ENCODE results near the gene ADCY1.

Gene ADCY1

DNA sequence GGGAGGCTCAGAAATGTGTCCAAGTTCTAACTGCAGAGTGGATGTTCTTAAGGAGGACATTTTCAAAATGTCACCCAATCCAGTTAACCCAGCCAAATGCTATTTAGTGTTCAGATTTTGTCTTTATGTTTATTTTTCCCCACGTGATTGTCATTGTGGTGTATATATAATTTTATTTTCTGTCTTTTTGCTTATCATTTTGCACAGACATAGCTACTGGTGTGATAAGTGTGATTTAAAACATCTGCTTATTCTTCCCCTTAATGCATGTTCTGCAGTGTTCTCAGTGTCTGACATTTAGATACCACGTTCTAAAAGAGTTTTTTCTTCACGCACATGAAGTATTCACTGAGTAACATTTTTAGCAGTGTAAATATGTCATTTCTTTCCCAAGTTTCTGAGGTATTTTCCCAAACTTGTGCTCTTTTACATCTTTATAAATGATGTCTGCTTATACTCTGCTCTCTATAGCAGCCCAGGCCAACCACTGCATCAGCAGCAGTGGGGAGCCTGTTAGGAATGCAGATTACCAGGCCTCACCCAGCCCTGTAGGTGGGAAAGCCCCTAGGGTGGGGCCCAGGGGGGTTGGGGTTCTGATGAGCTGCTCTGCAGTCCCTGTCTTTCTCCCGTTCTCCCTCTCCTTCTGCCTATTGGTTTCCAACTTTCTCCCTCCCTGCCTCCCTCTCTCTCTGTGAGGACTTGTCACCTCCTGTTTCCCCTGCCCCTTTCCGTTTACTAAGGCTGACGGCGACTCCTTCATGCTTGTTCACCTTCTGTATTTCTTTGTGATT, 20.8 kb downstream of the ADCY1 start:
- no peak for FAIRE-seq

DNA sequence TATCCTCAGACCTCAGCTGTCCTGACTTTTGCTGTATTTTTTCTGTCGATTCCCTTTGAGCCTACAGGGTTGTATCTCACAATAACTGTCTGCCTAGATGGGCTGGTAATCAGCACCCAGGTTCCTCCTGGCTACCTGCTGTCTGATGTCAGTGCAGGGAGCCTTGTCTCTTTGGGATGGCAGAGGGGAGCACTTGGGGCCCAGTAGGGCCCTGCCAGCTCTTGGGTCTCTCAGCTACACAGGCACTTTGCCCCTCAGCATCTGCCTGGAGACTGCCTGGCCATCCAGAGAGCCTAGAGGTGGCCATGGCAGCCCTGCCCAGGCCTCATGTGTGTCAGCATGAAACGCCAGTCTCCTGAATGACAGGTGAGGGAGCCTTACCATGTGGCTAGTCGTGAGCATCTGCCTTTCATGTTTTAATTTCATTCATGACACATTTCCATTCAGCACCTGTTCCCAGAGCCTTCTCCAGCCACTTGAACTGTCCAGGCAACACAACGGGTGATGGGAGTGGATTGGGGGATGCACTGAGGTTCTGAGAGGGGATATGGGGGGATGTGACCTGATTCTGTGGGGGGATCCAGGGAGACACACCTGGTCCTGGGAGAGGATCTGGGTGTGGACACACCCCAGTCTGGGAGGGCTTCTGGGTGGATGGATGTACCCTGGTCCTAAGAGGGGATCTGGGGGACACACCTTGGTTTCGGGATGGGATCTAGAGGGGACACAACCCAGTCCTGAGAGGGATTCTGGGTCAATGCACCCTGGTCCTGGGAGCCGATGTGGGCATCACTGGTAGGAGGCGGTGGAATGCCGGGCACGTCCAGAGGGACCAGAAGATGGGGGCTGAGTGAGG, 21.9 kb downstream of the ADCY1 start:
- no peak for FAIRE-seq

DNA sequence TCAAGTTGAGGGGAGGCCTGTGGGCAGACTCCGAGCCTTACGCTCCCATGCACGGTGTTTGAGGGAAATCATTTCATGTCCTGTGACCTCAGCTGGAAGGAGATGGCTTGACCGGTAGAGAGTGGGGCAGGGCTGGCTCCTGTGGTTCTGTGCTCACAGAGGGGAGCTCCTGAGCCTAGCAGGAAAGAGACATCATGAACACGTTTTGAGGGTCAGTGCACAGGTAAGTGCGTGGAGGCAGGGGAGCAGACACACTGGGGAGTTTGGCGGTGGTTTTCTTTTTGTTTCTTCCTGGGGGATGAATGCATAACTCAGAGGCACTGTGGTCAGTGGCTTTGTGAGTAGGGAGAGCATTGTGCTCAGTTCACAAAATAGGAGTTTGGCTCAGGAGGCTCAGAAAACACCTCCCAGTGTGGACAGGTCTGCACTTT, 22.5 kb downstream of the ADCY1 start:
- no peak for FAIRE-seq

DNA sequence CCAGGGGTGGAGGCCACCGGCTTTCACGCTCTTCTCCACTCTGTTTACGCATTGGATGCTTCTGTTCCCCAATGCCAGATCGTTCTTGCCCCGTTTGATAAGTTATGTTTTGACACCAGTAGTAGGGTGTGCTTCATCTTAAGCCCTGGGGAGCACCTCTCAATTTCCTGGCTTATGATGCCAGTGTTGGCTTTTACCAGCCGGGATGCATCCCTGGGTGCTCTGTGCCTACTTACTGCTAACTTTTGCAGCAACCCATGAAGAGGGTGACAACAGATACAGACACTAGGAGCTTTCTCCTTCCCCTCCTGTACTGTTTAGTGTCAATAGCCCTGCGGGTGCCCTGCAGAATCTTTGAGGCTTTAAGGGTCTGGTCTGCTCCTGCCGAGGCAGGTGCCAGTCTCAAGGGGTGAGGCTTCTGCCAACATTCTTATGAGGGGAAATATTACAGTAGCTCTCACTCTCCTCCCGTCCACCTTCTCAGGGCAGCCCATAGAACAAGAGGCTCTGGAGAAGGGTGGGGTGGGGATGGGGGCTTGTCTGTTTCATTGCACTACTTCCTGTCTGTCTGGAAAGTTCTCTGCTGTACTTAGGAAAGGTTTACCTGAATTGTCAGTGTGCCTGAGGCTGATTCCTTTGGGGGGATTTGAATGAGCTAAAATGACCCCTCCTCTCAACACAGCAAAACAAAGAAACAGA, 23.3 kb downstream of the ADCY1 start:
- FAIRE-seq = no peak

DNA sequence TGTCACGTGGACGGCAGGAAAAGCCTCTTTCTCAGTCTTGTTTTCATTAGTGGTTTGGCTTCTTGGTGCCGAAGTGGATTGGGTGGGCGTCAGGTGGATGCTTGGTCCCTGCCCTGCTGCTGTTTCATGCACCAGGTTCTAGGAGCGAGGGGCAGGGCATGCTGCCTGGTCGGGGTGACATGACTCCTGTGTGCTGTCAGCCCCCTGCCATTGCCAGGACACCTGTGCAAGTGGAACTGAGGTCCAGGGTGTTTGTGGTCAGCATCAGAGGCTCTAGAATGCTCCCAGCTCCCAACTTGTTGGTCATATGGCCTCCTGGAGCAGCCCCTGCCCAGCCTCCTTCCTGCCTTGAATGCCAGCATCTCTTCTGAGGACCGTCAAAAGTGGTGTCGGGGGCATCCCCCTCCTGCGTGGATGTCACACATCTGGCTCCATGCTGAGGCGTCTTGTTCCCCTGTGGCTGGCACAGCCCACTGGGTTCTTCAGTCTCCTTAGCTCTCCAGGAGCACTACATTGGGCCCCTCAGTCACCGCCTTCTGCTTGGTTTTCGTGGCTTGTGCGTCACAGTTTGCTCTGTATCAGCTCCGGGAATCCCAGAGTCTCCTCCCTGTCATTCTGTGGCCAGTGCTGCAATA, 24.8 kb downstream of the ADCY1 start:
- no peak for FAIRE-seq

DNA sequence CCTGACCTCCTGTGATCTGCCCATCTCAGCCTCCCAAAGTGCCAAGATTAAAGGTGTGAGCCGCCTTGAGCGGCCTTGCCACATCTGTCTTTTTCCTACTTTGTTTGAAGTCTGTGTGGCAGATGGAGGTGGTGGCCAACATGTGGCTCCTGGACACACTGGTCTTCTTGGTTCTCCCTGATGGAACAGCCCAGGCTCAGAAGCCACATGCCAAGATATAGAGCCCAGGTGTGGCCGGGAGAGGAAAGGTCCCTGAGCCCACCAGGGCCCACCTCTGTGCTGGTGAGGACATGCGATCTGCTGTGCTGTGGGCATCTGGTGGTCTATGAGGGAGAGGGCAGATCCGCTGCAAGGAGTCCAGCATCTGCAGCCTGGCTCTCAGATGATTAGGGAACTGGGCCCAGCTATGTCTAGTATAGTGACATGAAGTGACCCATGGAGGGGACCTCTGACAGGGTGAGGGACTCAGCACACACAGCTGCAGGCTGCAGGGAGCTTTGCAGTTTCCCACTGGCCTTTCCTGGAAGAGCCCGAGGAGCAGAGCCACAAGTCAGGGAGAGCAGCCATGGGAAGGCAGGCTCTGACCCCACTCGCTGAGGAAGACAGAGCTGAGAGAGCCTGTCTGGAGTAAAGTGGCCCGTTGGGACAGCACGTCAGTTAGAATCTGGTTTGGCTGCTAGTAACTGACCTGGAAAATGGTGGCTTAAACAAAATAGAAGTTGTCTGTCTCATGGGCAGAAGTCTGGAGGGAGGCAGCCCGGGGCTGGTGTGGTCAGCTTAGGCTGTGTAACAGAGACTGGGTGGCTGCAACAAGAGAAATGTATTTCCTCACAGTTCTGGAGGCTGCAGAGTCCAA, 25.9 kb downstream of the ADCY1 start:
- FAIRE-seq = no peak

DNA sequence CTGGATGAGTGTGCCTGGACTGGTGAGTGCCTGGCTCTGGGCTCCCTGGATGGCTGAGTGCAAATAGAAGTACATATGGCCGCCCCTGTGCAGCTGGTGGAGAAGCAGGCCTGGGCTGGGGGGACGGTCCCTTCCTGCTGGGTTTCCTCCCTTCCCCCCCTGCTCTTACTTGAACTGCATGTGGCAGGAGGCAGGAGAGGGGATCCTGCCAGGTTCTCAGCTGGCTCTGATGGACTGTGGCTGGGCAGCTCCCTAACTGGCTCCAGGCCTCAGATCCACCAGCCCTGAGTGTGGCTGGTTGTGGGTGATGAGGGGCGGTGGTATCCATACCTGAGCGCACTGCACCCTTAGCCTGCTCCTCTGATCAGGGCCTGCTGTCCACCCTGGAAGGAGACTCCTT, 26.9 kb downstream of the ADCY1 start:
- no peak for FAIRE-seq

DNA sequence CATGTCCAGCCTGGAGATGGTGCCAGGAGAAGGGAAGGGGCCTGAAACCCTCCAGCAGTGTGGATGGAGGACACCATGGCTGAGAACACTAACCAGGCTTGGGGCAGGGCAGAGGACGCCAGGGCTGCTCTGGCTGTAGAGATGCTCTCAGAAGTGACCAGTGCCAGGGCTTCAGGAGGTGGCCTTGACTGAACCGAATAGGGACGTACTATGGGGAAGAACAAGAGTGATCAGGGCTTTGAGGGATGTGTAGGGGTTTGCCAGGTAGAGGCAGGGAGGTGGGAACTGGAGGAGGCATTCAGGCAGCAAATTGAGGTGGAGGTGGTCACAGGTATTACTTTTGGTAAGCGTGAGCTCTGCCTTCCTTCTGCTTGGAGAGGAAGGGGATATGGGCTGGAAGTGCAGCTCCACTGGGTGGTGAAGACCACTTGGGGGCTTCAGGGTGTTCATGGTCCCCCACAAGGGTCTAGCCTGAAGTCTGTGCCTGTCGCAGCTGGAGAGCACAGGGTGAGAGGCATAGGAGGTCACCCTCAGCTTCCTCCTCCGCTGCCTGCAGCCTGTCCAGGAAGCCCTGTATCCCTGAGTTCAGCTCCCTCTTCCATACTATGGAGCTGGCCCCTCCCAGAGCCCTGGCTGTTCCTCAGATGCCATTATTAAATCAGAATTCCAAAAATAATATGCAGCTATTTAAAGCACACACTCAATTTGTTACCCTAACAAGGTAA, 27.8 kb downstream of the ADCY1 start:
- no peak for FAIRE-seq

DNA sequence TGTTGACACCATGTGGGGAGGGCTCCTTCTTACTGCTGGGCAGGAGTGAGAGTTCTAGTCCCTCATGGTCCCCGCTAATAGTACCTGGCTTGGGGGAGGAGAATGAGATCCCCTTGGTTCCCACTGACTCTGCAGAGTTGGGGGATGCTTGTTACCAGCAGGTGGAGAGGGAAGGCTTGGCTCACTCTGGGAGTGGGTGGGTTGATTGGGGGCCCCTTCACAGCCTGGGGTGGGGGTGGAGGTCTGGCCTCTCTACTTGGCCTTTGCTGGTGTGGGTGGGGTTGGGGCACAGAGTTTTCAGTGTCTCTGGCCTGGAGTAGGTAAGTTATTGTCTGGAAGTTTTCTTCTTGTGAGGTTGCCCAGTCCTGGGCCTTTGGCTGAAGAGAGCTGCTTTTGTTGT, 31.9 kb downstream of the ADCY1 start:
- FAIRE-seq = no peak

DNA sequence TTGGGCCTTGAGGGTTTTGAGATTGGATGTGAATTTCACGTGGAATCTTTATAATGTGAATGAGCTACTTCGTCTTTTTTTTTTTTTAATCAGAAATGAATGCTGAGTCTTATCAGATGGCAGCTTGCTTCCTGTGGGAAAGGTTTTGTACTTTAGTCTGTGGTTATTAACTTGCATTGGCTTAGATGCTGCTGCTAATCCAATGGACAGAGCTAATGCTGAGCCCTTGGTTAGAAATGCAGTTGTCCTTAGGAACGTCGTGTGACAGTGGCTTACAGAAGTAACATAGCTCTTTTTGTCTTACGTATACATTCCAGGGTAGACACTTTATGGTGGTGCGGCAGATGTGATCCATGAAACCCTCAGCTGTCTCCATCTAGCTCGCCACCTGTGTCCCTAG, 32.8 kb downstream of the ADCY1 start:
- FAIRE-seq = no peak

DNA sequence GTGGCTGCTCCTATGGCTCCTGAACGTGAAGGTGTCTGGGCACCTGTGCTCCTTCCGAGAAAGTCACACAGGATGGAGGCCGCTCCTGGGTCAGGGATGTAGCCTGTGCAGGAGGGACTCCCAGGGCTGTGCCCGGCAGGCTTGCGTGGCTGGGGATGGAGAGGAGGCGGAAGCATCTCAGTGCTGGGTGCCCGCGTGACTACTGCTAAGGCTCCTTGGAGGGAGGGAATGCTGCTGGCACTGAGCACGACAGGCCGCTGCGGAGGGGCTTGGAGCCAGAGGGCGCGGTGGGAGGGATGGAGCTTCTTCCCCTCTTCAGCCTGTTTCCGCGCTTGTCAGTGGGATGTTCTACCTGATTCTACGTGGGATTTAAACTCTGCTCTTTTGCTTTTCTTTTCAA, 35.0 kb downstream of the ADCY1 start:
- no peak for FAIRE-seq

DNA sequence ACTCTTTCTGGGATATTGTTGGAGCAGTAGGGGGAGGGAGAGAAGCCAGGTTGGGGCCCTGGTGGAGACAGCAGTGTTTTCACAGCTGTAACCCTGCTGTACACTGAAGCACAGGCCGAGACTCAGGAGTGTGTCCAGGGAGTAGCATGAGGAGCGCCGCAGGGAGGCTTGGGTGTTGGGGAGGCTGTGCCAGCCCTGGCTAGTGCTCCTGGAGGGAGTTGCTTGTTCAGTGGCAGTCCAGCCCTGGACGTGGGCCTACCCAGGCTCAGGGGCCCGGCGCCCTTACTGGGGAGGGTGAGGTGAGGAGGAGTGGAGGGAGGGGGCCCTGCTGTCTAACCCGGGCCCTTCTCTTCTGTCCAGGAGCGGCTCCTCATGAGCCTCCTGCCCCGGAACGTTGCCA, 35.9 kb downstream of the ADCY1 start:
- FAIRE-seq = no peak

DNA sequence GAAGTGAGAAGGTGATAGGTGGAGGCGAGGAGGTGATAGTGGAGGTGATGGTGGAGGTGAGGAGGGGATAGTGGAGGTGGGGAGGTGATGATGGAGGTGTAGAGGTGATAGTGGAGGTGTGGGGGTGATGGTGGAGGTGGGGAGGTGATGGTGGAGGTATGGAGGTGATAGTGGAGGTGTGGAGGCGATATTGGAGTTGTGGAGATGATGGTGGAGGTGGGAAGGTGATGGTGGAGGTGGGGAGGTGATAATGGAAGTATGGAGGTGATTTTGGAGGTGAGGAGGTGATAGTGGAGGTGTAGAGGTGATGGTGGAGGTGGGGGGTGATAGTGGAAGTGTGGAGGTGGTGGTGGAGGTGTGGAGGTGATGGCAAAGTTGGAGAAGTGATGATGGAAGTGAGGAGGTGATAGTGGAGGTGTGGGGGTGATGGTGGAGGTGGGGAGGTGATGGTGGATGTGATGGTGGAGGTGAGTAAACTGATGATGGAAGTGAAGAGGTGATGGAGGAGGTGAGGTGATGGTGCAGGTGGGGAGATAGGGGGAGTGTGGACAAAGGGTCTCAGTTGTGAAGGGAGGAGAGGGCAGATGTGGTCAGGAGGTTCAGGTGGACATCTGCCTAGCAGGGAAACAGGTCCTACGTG, 36.6 kb downstream of the ADCY1 start:
- no peak for FAIRE-seq

DNA sequence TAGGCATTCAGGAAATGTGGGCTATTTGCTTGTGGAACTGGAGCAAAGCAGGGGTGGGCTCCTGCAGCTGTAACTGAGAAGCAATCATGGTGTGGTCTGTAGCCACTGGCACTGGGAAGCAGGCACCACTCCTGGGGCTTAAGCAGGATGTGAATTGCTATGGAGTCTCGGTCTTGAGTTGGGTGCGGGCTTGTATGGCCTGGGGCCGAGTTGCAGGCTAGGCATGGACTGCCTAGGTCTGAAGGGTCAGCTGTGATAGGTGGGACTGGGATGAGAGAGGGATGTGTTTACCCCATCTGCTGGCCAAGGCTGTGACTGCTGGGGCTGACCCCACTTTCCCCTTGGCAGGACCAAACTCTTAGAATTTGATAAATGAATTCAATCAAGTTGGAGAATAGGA, 43.0 kb downstream of the ADCY1 start:
- no peak for FAIRE-seq

DNA sequence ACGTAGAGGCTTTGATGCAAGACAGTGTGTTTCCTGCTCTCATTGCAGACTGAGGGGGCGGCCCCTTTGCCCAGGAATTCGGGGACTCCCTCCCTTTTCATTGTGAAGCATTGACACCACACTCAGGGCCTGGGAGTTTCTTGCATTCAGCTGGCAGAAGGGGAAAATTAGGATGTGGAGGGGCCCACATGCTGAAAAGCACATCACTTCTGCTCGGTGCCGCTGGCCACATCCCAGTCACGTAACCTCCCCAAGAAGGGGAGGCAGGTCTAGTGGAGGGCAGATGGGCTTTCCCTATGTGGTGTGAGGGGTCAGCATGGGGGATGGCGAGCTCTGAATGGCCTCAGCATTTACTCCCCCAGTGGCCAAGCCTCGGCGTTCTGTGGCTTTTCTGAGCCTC, 47.9 kb downstream of the ADCY1 start:
- FAIRE-seq = no peak

DNA sequence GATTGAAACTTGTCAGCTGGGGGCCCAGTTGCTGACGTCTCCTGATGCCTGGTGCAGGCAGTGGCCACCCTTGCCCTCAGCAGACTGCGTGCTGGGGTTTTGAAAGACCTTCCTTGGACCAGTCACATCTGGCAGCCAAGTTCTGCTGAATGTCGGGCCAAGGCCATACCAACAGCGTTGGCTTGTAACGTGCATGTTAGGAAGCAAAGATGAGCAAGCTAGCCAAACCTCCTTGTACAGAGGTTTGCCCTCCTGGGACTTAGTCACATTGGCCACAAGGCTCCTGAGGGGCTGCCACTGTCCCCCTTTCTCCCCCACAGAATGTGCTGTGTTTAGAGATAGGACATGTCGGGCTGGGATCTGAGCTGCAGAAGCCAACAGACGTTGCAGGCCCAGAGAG, 49.0 kb downstream of the ADCY1 start:
- FAIRE-seq = no peak

DNA sequence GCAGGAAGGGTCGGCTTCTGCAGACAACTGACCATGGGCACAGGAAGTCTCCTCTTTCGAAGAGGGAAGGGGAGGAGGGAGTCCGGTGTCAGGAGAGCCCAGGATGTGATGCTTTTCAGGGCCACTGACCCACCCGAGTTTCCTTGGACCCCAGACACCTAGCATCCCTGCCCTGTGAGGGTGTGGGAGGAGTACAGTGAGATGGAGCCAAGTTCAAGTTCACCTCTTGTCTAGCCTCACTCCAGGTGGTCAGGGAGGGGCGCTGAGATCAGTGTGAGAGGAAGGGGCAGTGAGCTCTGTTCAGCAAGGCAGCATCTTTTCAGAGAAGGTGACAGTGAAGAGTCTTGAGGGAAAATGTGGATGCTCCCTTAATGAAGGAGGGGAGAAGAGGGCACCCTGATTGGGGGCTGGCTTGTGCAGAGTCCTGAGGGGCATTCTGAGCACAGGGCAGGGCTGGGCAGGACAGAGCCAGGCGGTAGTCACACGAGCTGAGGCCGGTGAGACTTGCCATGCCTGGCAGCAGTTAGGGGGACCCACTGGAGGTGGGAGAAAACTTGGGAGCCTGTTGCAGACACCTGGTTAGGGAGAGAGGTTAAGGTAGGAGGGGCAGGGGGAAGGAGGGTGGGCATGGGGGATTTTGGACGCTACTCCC, 49.7 kb downstream of the ADCY1 start:
- FAIRE-seq = no peak

DNA sequence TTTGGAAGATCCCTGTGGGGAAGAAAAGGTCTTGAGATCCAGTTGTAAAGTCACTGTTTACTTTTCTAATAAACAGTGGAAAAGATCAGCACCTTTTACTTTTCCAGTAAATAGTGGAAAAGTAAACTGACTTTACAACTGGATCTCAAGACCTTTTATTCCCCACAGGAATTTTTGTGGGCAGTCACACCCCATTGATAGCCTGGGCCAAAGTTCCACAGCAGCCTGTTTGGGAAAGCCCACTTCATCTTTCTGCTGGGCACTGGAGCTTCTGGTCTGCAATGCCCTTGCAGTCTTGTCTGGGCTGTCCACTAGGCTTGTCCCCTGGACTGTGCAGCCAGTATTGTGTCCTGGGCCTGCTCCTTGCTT, 50.2 kb downstream of the ADCY1 start:
- no peak for FAIRE-seq

DNA sequence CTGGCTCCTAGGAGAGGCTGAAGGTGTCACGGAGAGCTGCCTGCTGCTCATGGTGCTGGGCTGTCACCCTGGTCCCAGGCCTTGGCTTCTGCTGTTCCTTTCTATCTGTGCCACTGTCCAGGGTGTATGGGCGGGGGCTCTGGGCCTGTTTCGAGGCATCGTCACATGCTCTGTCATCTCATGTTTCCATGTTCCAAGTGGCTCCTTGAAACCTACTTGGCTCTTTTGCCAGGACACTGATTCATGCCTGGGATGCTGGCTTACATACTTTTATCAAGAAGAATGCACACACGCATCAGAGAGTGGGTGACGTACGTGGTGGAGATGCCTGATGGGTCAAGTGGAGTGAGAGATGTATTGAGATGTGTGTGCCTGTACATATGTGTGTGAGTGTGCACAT, 50.9 kb downstream of the ADCY1 start:
- FAIRE-seq = no peak

DNA sequence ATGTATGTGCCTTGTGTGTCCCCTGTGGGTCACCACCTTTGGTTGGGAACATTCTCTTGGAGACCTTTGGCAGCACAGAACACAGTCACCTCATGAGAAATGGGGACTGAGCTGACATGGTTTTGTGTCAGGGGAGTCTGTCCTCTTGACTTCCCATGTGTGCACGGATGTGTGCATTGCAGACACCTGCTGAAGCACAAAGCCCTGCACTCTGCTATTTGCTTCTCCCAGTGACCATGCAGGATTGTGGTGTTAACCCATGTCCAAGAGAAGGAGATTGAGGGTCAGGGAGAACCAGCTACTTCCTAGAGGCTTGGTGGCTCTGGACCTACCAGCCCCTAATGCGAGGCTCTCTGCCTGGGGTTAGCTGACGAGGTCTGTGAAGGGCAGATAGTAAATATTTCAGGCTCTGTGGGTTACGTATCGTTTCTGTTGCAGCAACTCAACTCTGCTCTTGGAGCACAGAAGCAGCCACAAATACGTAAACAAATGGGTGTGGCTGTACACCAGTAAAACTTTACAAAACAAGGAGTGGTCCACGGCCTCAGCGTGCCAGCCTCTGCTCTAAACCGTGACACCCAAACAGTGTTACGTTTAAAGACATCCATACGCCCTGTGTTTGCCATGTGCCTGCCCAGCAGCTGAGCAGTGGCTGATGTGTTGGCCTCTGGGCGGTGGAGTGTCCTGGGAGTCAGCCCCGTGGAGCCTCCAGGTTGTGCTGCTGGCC, 51.7 kb downstream of the ADCY1 start:
- no peak for FAIRE-seq
